ENCODE results near the gene PI3.

DNA sequence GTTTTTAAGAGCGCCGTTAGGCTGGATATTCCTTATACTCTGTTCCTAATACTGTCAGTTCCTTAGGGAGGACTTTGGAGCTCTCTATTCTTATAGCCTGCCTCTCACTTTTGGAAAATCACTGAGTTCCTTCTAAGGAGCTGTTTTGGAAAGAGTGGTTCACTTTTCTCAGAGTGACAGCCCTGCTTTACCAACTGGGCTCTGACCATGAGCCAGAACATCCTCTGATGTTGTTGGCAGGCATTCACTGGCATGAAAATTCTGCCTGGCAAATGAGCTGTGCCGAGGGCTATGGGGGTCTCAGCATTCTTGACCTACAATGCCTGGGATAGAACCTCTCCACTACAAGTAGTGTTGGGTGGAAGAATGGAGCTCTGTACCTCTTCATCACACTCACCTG lies 17.2 kb downstream of the PI3 start:
- TF ChIP-seq CTCF (IDR thresholded peaks at IDR 0.05) (no peak), POLR2A (IDR thresholded peaks at IDR 0.05) (no peak)

Data from uterus (tissue), 2 donors.